HepG2 (cell line): Measurements from ENCODE around the gene FRK. TPM values are rescaled to one million over a fixed set of nuclear protein-coding genes. Genes with fewer than 3 reads are reported as not detected.

ENCODE experiments used
- ATM ChIP-seq: fragments of 450-650 bp; IDR thresholded peaks from 2 replicates; pipeline ENCODE4 v1.7.1; 2017; ENCODE audit warnings: mild to moderate bottlenecking, borderline replicate concordance
- FOXJ3 ChIP-seq: sonication (generic); formaldehyde crosslinking; IDR thresholded peaks from 2 replicates; pipeline ENCODE4 v1.4.0; 2020; ENCODE audit warnings: missing genetic modification reagents, mild to moderate bottlenecking, borderline replicate concordance
- GABPA ChIP-seq, 2 experiments: IDR thresholded peaks; 2 replicates each; pipeline ENCODE4 v1.6.1; 2011 to 2016; ENCODE audit warnings: low read depth in 2 of 2, low read length in 1 of 2, missing biosample characterization in 1 of 2, missing genetic modification characterization in 1 of 2
- MYNN ChIP-seq: sonication (generic); formaldehyde crosslinking; IDR thresholded peaks from 2 replicates; pipeline ENCODE4 v1.4.0; 2020; ENCODE audit warnings: mild to moderate bottlenecking, low read depth, missing genetic modification reagents
- NR0B2 ChIP-seq: sonication (generic); formaldehyde crosslinking; IDR thresholded peaks from 2 replicates; pipeline ENCODE4 v1.4.0; 2020; ENCODE audit warnings: mild to moderate bottlenecking, missing genetic modification reagents
- RCOR2 ChIP-seq: IDR thresholded peaks from 2 replicates; pipeline ENCODE4 v1.6.1; 2016; ENCODE audit warnings: missing biosample characterization, missing genetic modification reagents
- SAP130 ChIP-seq: IDR thresholded peaks from 2 replicates; pipeline ENCODE4 v1.6.1; 2016; ENCODE audit warnings: low read depth
- SATB2 ChIP-seq: sonication (generic); formaldehyde crosslinking; IDR thresholded peaks from 2 replicates; pipeline ENCODE4 v1.5.0; 2020; ENCODE audit warnings: missing genetic modification reagents
- TSC22D2 ChIP-seq: sonication (generic); formaldehyde crosslinking; IDR thresholded peaks from 2 replicates; pipeline ENCODE4 v1.5.1; 2020; ENCODE audit warnings: missing genetic modification reagents, mild to moderate bottlenecking, borderline replicate concordance
- ZNF18 ChIP-seq: sonication (generic); formaldehyde crosslinking; IDR thresholded peaks from 2 replicates; pipeline ENCODE4 v1.8.0; 2022; ENCODE audit warnings: mild to moderate bottlenecking, missing genetic modification reagents; ENCODE audit not compliant: insufficient replicate concordance
- ZNF20 ChIP-seq: sonication (generic); formaldehyde crosslinking; IDR thresholded peaks from 2 replicates; pipeline ENCODE4 v1.4.0; 2020; ENCODE audit warnings: mild to moderate bottlenecking, moderate library complexity, missing genetic modification reagents
- ZNF282 ChIP-seq: fragments of 450-650 bp; IDR thresholded peaks from 2 replicates; pipeline ENCODE4 v1.6.1; 2018; ENCODE audit not compliant: partially characterized antibody
- ZNF605 ChIP-seq: sonication (generic); formaldehyde crosslinking; IDR thresholded peaks from 2 replicates; pipeline ENCODE4 v1.8.0; 2022; ENCODE audit warnings: mild to moderate bottlenecking, missing genetic modification reagents
- ZNF781 ChIP-seq: sonication (generic); formaldehyde crosslinking; IDR thresholded peaks from 2 replicates; pipeline ENCODE4 v1.5.1; 2020; ENCODE audit warnings: borderline replicate concordance, mild to moderate bottlenecking, missing genetic modification reagents; ENCODE audit errors: not compliant biosample characterization
- polyA plus RNA-seq, 8 experiments: library from polyadenylated mRNA; depleted of rRNA in 3 of 8; stranded (reverse) in 7 of 8; unstranded in 1 of 8; fragments of >200 nt; fragmentation: Illumina TruSeq in 4 of 8; extraction: Trizol in 4 of 8; gene quantifications; 2 replicates each; pipeline versions ENCODE4 v1.2.1 to v1.2.3, GENCODE V29; 2011 to 2016; ENCODE audit warnings: low read depth in 4 of 8, missing spikeins in 1 of 8, mixed read lengths in 1 of 8; ENCODE audit not compliant: insufficient read depth in 1 of 8
- total RNA-seq, 5 experiments: library from RNA; depleted of rRNA; stranded (reverse); fragments of >200 nt; fragmentation: Illumina TruSeq; extraction: Trizol; gene quantifications; 2 replicates each; pipeline ENCODE4 v1.2.3, GENCODE V29; 2016; ENCODE audit warnings: low read depth in 1 of 5
- TF ChIP-seq, protein P1 (sequence below): fragments of 450-650 bp; IDR thresholded peaks from 2 replicates; pipeline ENCODE4 v1.6.1; 2017
- TF ChIP-seq, protein P2 (sequence below): sonication (generic); formaldehyde crosslinking; IDR thresholded peaks from 2 replicates; pipeline ENCODE4 v1.4.0; 2020; ENCODE audit warnings: missing genetic modification reagents
- TF ChIP-seq, protein P3 (sequence below): sonication (generic); formaldehyde crosslinking; IDR thresholded peaks from 2 replicates; pipeline ENCODE4 v1.4.0; 2020; ENCODE audit warnings: missing genetic modification reagents, borderline replicate concordance
- TF ChIP-seq, protein P4 (sequence below): sonication (generic); formaldehyde crosslinking; IDR thresholded peaks from 2 replicates; pipeline ENCODE4 v1.8.0; 2022; ENCODE audit warnings: mild to moderate bottlenecking, missing genetic modification reagents, moderate library complexity

FRK gene
- total and polyA plus RNA-seq, 2 of the 13 experiments (the other 11 are each of a cell fraction or from before 2014, with no cell fraction given) = 1.3 to 2.9 TPM

DNA sequence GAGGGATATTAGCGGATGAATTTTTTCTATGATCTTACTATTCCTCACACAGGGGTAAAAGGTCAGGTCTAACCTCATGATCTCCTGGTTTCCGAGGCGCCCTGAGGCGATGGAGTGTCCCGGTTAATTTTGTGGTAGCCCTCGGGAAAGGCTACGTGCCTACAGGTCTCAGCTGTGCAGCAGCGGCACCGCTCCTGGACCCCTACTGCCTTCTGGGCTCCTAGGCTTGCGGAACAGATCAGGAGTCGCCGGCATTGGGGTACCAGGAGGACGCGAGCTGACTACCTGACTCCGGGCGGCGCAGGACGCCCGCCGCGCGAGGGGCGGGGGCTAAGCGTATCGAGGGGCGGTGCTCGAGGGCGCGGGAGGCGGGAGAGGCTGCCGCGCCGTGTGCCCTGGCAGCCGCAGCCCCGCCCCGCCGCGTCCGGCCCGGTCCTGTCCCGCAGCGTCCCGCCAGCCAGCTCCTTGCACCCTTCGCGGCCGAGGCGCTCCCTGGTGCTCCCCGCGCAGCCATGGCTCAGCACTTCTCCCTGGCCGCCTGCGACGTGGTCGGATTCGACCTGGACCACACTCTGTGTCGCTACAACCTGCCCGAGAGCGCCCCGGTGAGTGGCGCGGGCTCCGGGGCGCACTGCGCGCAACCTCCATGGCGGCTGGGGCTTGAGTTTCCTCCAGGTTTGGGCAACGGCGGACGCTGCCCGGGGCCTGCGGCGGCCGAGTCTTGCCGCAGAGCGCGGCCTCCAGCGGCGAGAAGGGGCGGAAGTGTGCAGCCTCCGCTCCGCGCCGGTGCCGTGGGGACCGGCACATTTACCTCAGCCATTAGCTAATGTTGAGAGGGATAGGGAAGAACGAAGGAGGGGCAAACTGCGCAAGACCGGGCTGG, 40.0 kb upstream of the FRK start, which contains the start of gene NT5DC1 (continued):
- TF ChIP-seq ZNF282 = no peak
- TF ChIP-seq ATM = no peak
- peak; percentile 96 for TF ChIP-seq ZNF605 (CRISPR knock-in tag)
- 0 out of 2 replicates have a peak, but pooled peaks have one; percentile 47 for TF ChIP-seq FOXJ3 (CRISPR knock-in tag)
- TF ChIP-seq, protein P1, sequence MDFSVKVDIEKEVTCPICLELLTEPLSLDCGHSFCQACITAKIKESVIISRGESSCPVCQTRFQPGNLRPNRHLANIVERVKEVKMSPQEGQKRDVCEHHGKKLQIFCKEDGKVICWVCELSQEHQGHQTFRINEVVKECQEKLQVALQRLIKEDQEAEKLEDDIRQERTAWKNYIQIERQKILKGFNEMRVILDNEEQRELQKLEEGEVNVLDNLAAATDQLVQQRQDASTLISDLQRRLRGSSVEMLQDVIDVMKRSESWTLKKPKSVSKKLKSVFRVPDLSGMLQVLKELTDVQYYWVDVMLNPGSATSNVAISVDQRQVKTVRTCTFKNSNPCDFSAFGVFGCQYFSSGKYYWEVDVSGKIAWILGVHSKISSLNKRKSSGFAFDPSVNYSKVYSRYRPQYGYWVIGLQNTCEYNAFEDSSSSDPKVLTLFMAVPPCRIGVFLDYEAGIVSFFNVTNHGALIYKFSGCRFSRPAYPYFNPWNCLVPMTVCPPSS = no peak
- TF ChIP-seq, protein P2, sequence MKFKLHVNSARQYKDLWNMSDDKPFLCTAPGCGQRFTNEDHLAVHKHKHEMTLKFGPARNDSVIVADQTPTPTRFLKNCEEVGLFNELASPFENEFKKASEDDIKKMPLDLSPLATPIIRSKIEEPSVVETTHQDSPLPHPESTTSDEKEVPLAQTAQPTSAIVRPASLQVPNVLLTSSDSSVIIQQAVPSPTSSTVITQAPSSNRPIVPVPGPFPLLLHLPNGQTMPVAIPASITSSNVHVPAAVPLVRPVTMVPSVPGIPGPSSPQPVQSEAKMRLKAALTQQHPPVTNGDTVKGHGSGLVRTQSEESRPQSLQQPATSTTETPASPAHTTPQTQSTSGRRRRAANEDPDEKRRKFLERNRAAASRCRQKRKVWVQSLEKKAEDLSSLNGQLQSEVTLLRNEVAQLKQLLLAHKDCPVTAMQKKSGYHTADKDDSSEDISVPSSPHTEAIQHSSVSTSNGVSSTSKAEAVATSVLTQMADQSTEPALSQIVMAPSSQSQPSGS (CRISPR knock-in tag) = peak; percentile 58; the same call in 1 of the 2 replicates
- no peak for TF ChIP-seq RCOR2 (CRISPR knock-in tag)
- peak; percentile 80; the same call in 1 of the 2 replicates for TF ChIP-seq SATB2 (CRISPR knock-in tag)
- TF ChIP-seq NR0B2 (CRISPR knock-in tag) = peak; percentile 97
- TF ChIP-seq, protein P3, sequence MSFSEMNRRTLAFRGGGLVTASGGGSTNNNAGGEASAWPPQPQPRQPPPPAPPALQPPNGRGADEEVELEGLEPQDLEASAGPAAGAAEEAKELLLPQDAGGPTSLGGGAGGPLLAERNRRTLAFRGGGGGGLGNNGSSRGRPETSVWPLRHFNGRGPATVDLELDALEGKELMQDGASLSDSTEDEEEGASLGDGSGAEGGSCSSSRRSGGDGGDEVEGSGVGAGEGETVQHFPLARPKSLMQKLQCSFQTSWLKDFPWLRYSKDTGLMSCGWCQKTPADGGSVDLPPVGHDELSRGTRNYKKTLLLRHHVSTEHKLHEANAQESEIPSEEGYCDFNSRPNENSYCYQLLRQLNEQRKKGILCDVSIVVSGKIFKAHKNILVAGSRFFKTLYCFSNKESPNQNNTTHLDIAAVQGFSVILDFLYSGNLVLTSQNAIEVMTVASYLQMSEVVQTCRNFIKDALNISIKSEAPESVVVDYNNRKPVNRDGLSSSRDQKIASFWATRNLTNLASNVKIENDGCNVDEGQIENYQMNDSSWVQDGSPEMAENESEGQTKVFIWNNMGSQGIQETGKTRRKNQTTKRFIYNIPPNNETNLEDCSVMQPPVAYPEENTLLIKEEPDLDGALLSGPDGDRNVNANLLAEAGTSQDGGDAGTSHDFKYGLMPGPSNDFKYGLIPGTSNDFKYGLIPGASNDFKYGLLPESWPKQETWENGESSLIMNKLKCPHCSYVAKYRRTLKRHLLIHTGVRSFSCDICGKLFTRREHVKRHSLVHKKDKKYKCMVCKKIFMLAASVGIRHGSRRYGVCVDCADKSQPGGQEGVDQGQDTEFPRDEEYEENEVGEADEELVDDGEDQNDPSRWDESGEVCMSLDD (CRISPR knock-in tag) = peak; percentile 91
- TF ChIP-seq, protein P4, sequence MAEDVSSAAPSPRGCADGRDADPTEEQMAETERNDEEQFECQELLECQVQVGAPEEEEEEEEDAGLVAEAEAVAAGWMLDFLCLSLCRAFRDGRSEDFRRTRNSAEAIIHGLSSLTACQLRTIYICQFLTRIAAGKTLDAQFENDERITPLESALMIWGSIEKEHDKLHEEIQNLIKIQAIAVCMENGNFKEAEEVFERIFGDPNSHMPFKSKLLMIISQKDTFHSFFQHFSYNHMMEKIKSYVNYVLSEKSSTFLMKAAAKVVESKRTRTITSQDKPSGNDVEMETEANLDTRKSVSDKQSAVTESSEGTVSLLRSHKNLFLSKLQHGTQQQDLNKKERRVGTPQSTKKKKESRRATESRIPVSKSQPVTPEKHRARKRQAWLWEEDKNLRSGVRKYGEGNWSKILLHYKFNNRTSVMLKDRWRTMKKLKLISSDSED (CRISPR knock-in tag) = peak; percentile 95; the same call in 1 of the 2 replicates
- TF ChIP-seq MYNN = no peak; the same call in 1 of the 2 replicates
- TF ChIP-seq ZNF781 = no peak
- TF ChIP-seq ZNF20 = peak; percentile 79; the same call in 1 of the 2 replicates
- TF ChIP-seq ZNF18 = no peak
- TF ChIP-seq GABPA (IDR thresholded peaks at IDR 0.05; ENCODE audit: low read depth, low read length) = peak; percentile 38
- peak; percentile 17; the same call in 1 of the 2 replicates for TF ChIP-seq GABPA (CRISPR knock-in tag; IDR thresholded peaks at IDR 0.05; ENCODE audit: low read depth)
- peak; percentile 51; the same call in 1 of the 2 replicates for TF ChIP-seq TSC22D2 (CRISPR knock-in tag)
- peak; percentile 90 for TF ChIP-seq SAP130 (CRISPR knock-in tag)
